ENCODE data around the gene CALM1. TPM values are rescaled to one million over a fixed set of nuclear protein-coding genes. Genes with fewer than 3 reads are reported as not detected.

The CALM1 gene
- total RNA-seq, 1 donor from 2014 or later = 267 TPM

DNA sequence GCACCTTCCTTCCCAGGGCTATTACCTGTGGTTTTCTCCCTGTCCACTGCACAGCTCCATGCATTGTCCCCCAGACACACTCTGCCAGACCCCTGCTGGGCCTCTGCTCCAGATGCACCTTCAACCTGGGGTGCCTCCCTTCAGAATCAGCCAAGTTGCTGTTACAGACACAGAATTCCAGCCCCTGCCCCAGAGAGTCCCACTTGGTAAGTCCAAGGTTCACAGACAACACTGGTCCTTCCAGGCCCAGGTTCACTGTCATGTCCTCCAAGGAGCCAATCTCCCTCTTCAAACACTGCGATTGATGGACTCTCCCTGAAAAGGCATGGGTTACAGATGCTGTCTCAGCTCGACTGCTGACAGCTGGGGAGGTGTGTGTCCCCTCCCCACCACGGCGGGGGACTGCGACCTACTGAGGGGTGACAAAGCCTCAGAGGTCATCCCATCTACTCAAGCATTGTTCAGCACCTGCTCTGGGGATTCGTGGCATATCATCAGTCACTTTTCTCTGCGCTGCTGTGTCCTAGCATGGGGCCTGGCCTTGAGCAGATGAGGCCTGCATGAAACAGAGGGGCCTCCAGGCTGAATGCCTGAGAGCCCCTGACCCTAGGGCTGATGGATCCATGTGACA lies 24.3 kb downstream of the CALM1 start:
- Histone ChIP-seq H3K27me3 (ENCODE audit: control insufficient read depth, insufficient read depth, low read length) (no peaks in the 10 kb centered on the region), H3K36me3 (ENCODE audit: control insufficient read depth, insufficient read depth, low read length) (no peaks in the 10 kb centered on the region), H3K4me3 (ENCODE audit: low read depth, low read length) (no peak overlapping the region)
- FAIRE-seq = peak; percentile 64
- TF ChIP-seq, protein P1, sequence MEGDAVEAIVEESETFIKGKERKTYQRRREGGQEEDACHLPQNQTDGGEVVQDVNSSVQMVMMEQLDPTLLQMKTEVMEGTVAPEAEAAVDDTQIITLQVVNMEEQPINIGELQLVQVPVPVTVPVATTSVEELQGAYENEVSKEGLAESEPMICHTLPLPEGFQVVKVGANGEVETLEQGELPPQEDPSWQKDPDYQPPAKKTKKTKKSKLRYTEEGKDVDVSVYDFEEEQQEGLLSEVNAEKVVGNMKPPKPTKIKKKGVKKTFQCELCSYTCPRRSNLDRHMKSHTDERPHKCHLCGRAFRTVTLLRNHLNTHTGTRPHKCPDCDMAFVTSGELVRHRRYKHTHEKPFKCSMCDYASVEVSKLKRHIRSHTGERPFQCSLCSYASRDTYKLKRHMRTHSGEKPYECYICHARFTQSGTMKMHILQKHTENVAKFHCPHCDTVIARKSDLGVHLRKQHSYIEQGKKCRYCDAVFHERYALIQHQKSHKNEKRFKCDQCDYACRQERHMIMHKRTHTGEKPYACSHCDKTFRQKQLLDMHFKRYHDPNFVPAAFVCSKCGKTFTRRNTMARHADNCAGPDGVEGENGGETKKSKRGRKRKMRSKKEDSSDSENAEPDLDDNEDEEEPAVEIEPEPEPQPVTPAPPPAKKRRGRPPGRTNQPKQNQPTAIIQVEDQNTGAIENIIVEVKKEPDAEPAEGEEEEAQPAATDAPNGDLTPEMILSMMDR (IDR thresholded peaks at IDR 0.05; ENCODE audit: insufficient read depth, low read length, severe bottlenecking) = no peak
- DNase-seq (ENCODE audit: low read depth) = no peak

- Histone ChIP-seq H3K36me3 (ENCODE audit: control insufficient read depth, insufficient read depth, low read length) (no peaks in the 10 kb centered on the region), H3K27me3 (ENCODE audit: control insufficient read depth, insufficient read depth, low read length) (no peaks in the 10 kb centered on the region), H3K4me3 (ENCODE audit: low read depth, low read length) (no peak overlapping the region)
- DNase-seq (ENCODE audit: low read depth) = no peak
- TF ChIP-seq, protein P1 (IDR thresholded peaks at IDR 0.05; ENCODE audit: insufficient read depth, low read length, severe bottlenecking) = no peak
- FAIRE-seq = no peak
These were observed 24.8 kb downstream of the CALM1 start for GRCh38 chr14:90421632-90422020.

DNA sequence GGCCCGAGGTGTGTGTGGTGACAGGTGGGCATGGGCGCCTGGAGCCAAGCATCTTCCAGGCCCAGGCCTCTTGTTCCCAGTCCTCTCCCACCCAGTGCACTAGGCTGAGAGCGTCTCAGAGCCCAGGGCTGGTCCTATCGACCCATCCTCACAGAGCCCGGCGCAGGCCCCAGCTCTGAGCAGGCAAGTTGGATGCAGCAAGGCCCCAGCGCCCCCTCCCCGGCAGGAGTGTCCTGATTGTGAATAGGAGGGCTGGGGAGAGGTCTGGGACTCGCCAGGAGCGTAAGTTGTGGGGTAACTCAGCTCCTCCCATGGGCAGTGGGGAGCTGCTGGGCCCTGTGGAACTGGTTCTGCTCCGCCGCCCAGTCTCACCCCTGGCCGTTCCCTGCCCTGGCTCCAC lies 26.3 kb downstream of the CALM1 start:
- H3K4me3 ChIP-seq (ENCODE audit: low read depth, low read length) = no peak overlapping the region
- FAIRE-seq (no peak), DNase-seq (ENCODE audit: low read depth) (no peak)
- no peaks in the 10 kb centered on the region for H3K36me3 ChIP-seq (ENCODE audit: control insufficient read depth, insufficient read depth, low read length)
- H3K27me3 ChIP-seq (ENCODE audit: control insufficient read depth, insufficient read depth, low read length) = no peaks in the 10 kb centered on the region
- TF ChIP-seq, protein P1 (IDR thresholded peaks at IDR 0.05; ENCODE audit: insufficient read depth, low read length, severe bottlenecking) = no peak

- Histone ChIP-seq H3K36me3 (ENCODE audit: control insufficient read depth, insufficient read depth, low read length) (no peaks in the 10 kb centered on the region), H3K27me3 (ENCODE audit: control insufficient read depth, insufficient read depth, low read length) (no peaks in the 10 kb centered on the region), H3K4me3 (ENCODE audit: low read depth, low read length) (no peak overlapping the region)
- no peak for DNase-seq (ENCODE audit: low read depth)
- TF ChIP-seq, protein P1 (IDR thresholded peaks at IDR 0.05; ENCODE audit: insufficient read depth, low read length, severe bottlenecking) = no peak
- no peak for FAIRE-seq
These were observed 27.2 kb downstream of the CALM1 start for GRCh38 chr14:90424075-90424474.

GRCh38 chr14:90424686-90425372 lies 28.0 kb downstream of the CALM1 start:
- DNase-seq (ENCODE audit: low read depth) (no peak), FAIRE-seq (no peak)
- TF ChIP-seq, protein P1 (IDR thresholded peaks at IDR 0.05; ENCODE audit: insufficient read depth, low read length, severe bottlenecking) = no peak
- no peaks in the 10 kb centered on the region for H3K27me3 ChIP-seq (ENCODE audit: control insufficient read depth, insufficient read depth, low read length)
- H3K36me3 ChIP-seq (ENCODE audit: control insufficient read depth, insufficient read depth, low read length) = no peaks in the 10 kb centered on the region
- H3K4me3 ChIP-seq (ENCODE audit: low read depth, low read length) = no peak overlapping the region
